HepG2 (cell line): Measurements from ENCODE around the gene THSD4. TPM values are rescaled to one million over a fixed set of nuclear protein-coding genes. Genes with fewer than 3 reads are reported as not detected.

ENCODE experiments used
- ATAC-seq: fragments of 200-7000 bp; cut with Tn5 transposase; 3 replicates; pipeline ENCODE4 v1.9.1; 2020; ENCODE audit warnings: mild to moderate bottlenecking, moderate library complexity
- BruUV-seq: library from RNA; stranded (reverse); fragments of 400-500 nt; replicated peaks from 2 replicates; lab custom pipeline; 2021; lab: Mats Ljungman, UMichigan
- CTCF ChIA-PET: fragments of 300-600 bp; formaldehyde crosslinking; extraction: SDS; loops from one replicate; lab custom pipeline; 2021; ENCODE audit warnings: low total read pairs, inconsistent platforms, low intra/inter-chr PET ratio; lab: Yijun Ruan, JAX
- POLR2A ChIA-PET: fragments of 350-600 bp; sonication (Branson Sonifier 250); formaldehyde crosslinking; loops from one replicate; lab custom pipeline; 2020; ENCODE audit warnings: antibody characterized with exemption, inconsistent platforms; lab: Yijun Ruan, JAX
- DNase-seq: peaks from one replicate; pipeline ENCODE4 v3.0.0-alpha.2; 2015; ENCODE audit warnings: low spot score
- FAIRE-seq: peaks from 3 replicates; lab custom pipeline; 2011; peaks lifted over from hg19 to GRCh38; lab: Jason Lieb, UNC
- H2AFZ ChIP-seq: one replicate; pipeline ENCODE4 v1.6.1; 2011; ENCODE audit warnings: low read length, inconsistent platforms
- H3K27ac ChIP-seq: fragments of 300-600 bp; 3 replicates; pipeline ENCODE4 v1.8.0; 2011; ENCODE audit warnings: mixed run types, mild to moderate bottlenecking, mixed read lengths, low read length, inconsistent platforms; ENCODE audit not compliant: insufficient read depth; ENCODE audit errors: extremely low read length
- H3K27me3 ChIP-seq, 2 experiments: fragments of 200-600 bp in 1 of 2; 2 replicates in 1 of 2; 3 replicates in 1 of 2; pipeline versions ENCODE4 v1.6.0 to v1.8.0; 2011; ENCODE audit warnings: low read length in 2 of 2, mild to moderate bottlenecking in 2 of 2, moderate library complexity in 2 of 2, inconsistent platforms in 1 of 2; ENCODE audit not compliant: insufficient read depth in 2 of 2, control insufficient read depth in 1 of 2
- H3K36me3 ChIP-seq, 2 experiments: fragments of 200-600 bp in 1 of 2; replicated peaks in 1 of 2; 2 replicates in 1 of 2; 3 replicates in 1 of 2; pipeline versions ENCODE4 v1.5.1 to v1.8.0; 2011; ENCODE audit warnings: low read length in 2 of 2, inconsistent platforms in 1 of 2; ENCODE audit not compliant: insufficient read depth in 2 of 2, control insufficient read depth in 1 of 2
- H3K4me1 ChIP-seq: 2 replicates; pipeline ENCODE4 v1.5.1; 2012; ENCODE audit warnings: low read length, inconsistent platforms; ENCODE audit not compliant: insufficient read depth
- H3K4me2 ChIP-seq: 2 replicates; pipeline ENCODE4 v1.6.0; 2011; ENCODE audit warnings: low read depth, low read length, inconsistent platforms
- H3K4me3 ChIP-seq, 3 experiments: fragments of 200-600 bp in 1 of 3; sonication (generic), shearing (Covaris generic) in 1 of 3; replicated peaks in 1 of 3; 2 replicates each; pipeline ENCODE4 v1.5.1; 2011 to 2016; ENCODE audit warnings: low read length in 3 of 3, inconsistent platforms in 2 of 3, low read depth in 2 of 3, mild to moderate bottlenecking in 2 of 3, control low read depth in 1 of 3, mixed read lengths in 1 of 3; ENCODE audit not compliant: insufficient read depth in 1 of 3
- H3K79me2 ChIP-seq: one replicate; pipeline ENCODE4 v1.6.1; 2011; ENCODE audit warnings: low read length, inconsistent platforms; ENCODE audit not compliant: insufficient read depth
- H3K9ac ChIP-seq: 2 replicates; pipeline ENCODE4 v1.6.0; 2011; ENCODE audit warnings: mild to moderate bottlenecking, low read depth, low read length, inconsistent platforms; ENCODE audit not compliant: insufficient read depth
- H3K9me3 ChIP-seq: 2 replicates; pipeline ENCODE4 v1.5.1; 2012; ENCODE audit warnings: mild to moderate bottlenecking, low read length
- H4K20me1 ChIP-seq: 2 replicates; pipeline ENCODE4 v1.6.0; 2011; ENCODE audit warnings: inconsistent platforms, mild to moderate bottlenecking, low read length, moderate library complexity; ENCODE audit not compliant: insufficient read depth
- CBX2 ChIP-seq, 2 experiments: fragments of 200-600 bp in 1 of 2; sonication (generic); formaldehyde crosslinking in 1 of 2; IDR thresholded peaks; 2 replicates each; pipeline versions ENCODE4 v1.7.0 to v1.8.1; 2018 to 2022; ENCODE audit warnings: low read depth in 2 of 2, low read length in 1 of 2, mild to moderate bottlenecking in 1 of 2, missing genetic modification reagents in 1 of 2
- NCOA1 ChIP-seq: sonication (generic); formaldehyde crosslinking; IDR thresholded peaks from 2 replicates; pipeline ENCODE4 v1.9.0; 2021; ENCODE audit warnings: missing genetic modification reagents
- NR1H2 ChIP-seq: sonication (generic); formaldehyde crosslinking; IDR thresholded peaks from 2 replicates; pipeline ENCODE4 v1.8.1; 2022; ENCODE audit warnings: low read depth, missing genetic modification reagents, borderline replicate concordance
- SALL2 ChIP-seq: sonication (generic); formaldehyde crosslinking; IDR thresholded peaks from 2 replicates; pipeline ENCODE4 v1.8.1; 2023; ENCODE audit warnings: mild to moderate bottlenecking, missing genetic modification reagents, inconsistent platforms
- STAG1 ChIP-seq: sonication (generic); formaldehyde crosslinking; IDR thresholded peaks from 2 replicates; pipeline ENCODE4 v1.4.0; 2020; ENCODE audit warnings: missing genetic modification reagents
- ZBTB2 ChIP-seq: sonication (generic); formaldehyde crosslinking; IDR thresholded peaks from 2 replicates; pipeline ENCODE4 v1.8.0; 2022; ENCODE audit warnings: low read depth, missing genetic modification reagents
- ZBTB3 ChIP-seq: sonication (generic); formaldehyde crosslinking; IDR thresholded peaks from 2 replicates; pipeline ENCODE4 v1.4.0; 2020; ENCODE audit warnings: low read depth, mild to moderate bottlenecking, moderate library complexity, missing genetic modification reagents, borderline replicate concordance
- ZBTB4 ChIP-seq: sonication (generic); formaldehyde crosslinking; IDR thresholded peaks from 2 replicates; pipeline ENCODE4 v1.4.0; 2020; ENCODE audit warnings: missing genetic modification reagents, mild to moderate bottlenecking, borderline replicate concordance
- ZNF646 ChIP-seq: sonication (generic); formaldehyde crosslinking; IDR thresholded peaks from 2 replicates; pipeline ENCODE4 v1.9.0; 2021; ENCODE audit warnings: mild to moderate bottlenecking, missing genetic modification reagents
- WGBS: methylation state at CpG from one replicate; pipeline ENCODE4 v1.1.6; 2017; ENCODE audit warnings: low lambda C conversion rate; 5-methylcytosine and 5-hydroxymethylcytosine counted together
- in situ Hi-C: cut with HindIII; loops from 2 replicates; pipeline ENCODE4 v1.10.0; 2017; ENCODE audit warnings: low pct_unique_long_range_greater_than_20kb; ENCODE audit not compliant: extremely low pct_ligation_motif_present
- intact Hi-C: fragments of 100-400 bp; cut with micrococcal nuclease; formaldehyde crosslinking; loops from one replicate; pipeline ENCODE4 v1.10.0; 2022; ENCODE audit not compliant: unreplicated experiment
- polyA plus RNA-seq, 8 experiments: library from polyadenylated mRNA; depleted of rRNA in 3 of 8; stranded (reverse) in 7 of 8; unstranded in 1 of 8; fragments of >200 nt; fragmentation: Illumina TruSeq in 4 of 8; extraction: Trizol in 4 of 8; gene quantifications; 2 replicates each; pipeline versions ENCODE4 v1.2.1 to v1.2.3, GENCODE V29; 2011 to 2016; ENCODE audit warnings: low read depth in 4 of 8, missing spikeins in 1 of 8, mixed read lengths in 1 of 8; ENCODE audit not compliant: insufficient read depth in 1 of 8
- total RNA-seq, 5 experiments: library from RNA; depleted of rRNA; stranded (reverse); fragments of >200 nt; fragmentation: Illumina TruSeq; extraction: Trizol; gene quantifications; 2 replicates each; pipeline ENCODE4 v1.2.3, GENCODE V29; 2016; ENCODE audit warnings: low read depth in 1 of 5

THSD4 gene
- total and polyA plus RNA-seq, 2 of the 13 experiments (the other 11 are each of a cell fraction or from before 2014, with no cell fraction given): 0.07 to 0.21 TPM

- Histone ChIP-seq H3K79me2 (no peaks in the 10 kb centered on the region), H3K9ac (no peak overlapping the region), H3K27me3 (peaks cover 1 to 15% of the 10 kb centered on the region in 2 experiments; a peak in 4 of 5 replicates), H3K4me2 (no peak overlapping the region), H3K4me3 (no peak overlapping the region), H2AFZ (no peak overlapping the region), H3K9me3 (no peaks in the 10 kb centered on the region), H4K20me1 (no peaks in the 10 kb centered on the region), H3K36me3 (no peaks in the 10 kb centered on the region), H3K27ac (no peak overlapping the region), H3K4me1 (no peaks in the 10 kb centered on the region)
- no peak for ATAC-seq
- BruUV-seq: no TSS peak
- ChIA-PET POLR2A (no interaction called here), CTCF (interaction anchor here (0.8 kb wide), 1 partner anchor 315 kb away, joined by 3 read pairs; no protein-coding TSS in a partner anchor)
- FAIRE-seq: no peak
- DNase-seq: no peak
- 12% methylated on average over 6 of the region's 8 CpGs for WGBS
- in situ Hi-C loops: no loop called here
- intact Hi-C loops: no loop called here
- TF ChIP-seq ZBTB2 (CRISPR knock-in tag) (no peak), CBX2 (IDR thresholded peaks at IDR 0.05; ENCODE audit: low read depth, low read length) (no peak), CBX2 (CRISPR knock-in tag; IDR thresholded peaks at IDR 0.05; ENCODE audit: low read depth) (no peak), NR1H2 (no peak), ZNF646 (CRISPR knock-in tag) (no peak), STAG1 (CRISPR knock-in tag) (no peak), ZBTB3 (no peak), SALL2 (CRISPR knock-in tag) (no peak), ZBTB4 (CRISPR knock-in tag) (no peak), NCOA1 (CRISPR knock-in tag) (no peak)
Measured at GRCh38 chr15:71124937-71125790, 9.9 kb downstream of the THSD4 start.
